AG04450 (cell line): ENCODE measurements around the gene TMEM117. TPM values are rescaled to one million over a fixed set of nuclear protein-coding genes. Genes with fewer than 3 reads are reported as not detected.

ENCODE experiments used
- CTCF ChIA-PET: fragments of 300-600, 350-600 bp; formaldehyde crosslinking; extraction: SDS; loops from one replicate; lab custom pipeline; 2022; ENCODE audit warnings: antibody characterized with exemption, inconsistent platforms; lab: Charles Lee
- POLR2A ChIA-PET: fragments of 350-600 bp; formaldehyde crosslinking; extraction: SDS; loops from one replicate; lab custom pipeline; 2021; ENCODE audit warnings: antibody characterized with exemption, inconsistent platforms; lab: Yijun Ruan, JAX
- DNase-seq: peaks from one replicate; pipeline ENCODE4 v3.0.0-alpha.2; 2011; ENCODE audit warnings: low read depth, low spot score
- H3K27ac ChIP-seq: one replicate; pipeline ENCODE4 v1.5.1; 2012; ENCODE audit warnings: low read depth, low read length, control low read depth
- H3K27me3 ChIP-seq: one replicate; pipeline ENCODE4 v1.6.0; 2012; ENCODE audit warnings: low read length; ENCODE audit not compliant: control insufficient read depth, insufficient read depth
- H3K4me3 ChIP-seq: 2 replicates; pipeline ENCODE4 v1.5.1; 2011; ENCODE audit warnings: mild to moderate bottlenecking, low read depth, low read length, control low read depth
- H3K9me3 ChIP-seq: 2 replicates; pipeline ENCODE4 v1.5.1; 2012; ENCODE audit warnings: low read length; ENCODE audit not compliant: control insufficient read depth, insufficient read depth
- polyA plus RNA-seq: library from polyadenylated mRNA; depleted of rRNA; stranded (reverse); fragments of >200 nt; gene quantifications from 2 replicates; pipeline ENCODE4 v1.2.3, GENCODE V29; 2011
- TF ChIP-seq, protein P1 (sequence below): IDR thresholded peaks from 2 replicates; pipeline ENCODE4 v1.5.1; 2011; ENCODE audit warnings: low read depth, low read length, control low read depth, inconsistent platforms

The TMEM117 gene
- polyA plus RNA-seq, 1 experiment, result 11.3 TPM

GRCh38 chr12:44158746-44159145 is 322.9 kb downstream of the TMEM117 start:
- TF ChIP-seq, protein P1, sequence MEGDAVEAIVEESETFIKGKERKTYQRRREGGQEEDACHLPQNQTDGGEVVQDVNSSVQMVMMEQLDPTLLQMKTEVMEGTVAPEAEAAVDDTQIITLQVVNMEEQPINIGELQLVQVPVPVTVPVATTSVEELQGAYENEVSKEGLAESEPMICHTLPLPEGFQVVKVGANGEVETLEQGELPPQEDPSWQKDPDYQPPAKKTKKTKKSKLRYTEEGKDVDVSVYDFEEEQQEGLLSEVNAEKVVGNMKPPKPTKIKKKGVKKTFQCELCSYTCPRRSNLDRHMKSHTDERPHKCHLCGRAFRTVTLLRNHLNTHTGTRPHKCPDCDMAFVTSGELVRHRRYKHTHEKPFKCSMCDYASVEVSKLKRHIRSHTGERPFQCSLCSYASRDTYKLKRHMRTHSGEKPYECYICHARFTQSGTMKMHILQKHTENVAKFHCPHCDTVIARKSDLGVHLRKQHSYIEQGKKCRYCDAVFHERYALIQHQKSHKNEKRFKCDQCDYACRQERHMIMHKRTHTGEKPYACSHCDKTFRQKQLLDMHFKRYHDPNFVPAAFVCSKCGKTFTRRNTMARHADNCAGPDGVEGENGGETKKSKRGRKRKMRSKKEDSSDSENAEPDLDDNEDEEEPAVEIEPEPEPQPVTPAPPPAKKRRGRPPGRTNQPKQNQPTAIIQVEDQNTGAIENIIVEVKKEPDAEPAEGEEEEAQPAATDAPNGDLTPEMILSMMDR, result no peak
- no peak for DNase-seq
- H3K27me3 ChIP-seq, result no peaks in the 10 kb centered on the region
- no peak overlapping the region for H3K4me3 ChIP-seq
- H3K9me3 ChIP-seq, result no peaks in the 10 kb centered on the region
- CTCF ChIA-PET, result no interaction called here
- POLR2A ChIA-PET, result no interaction called here
- no peak overlapping the region for H3K27ac ChIP-seq

GRCh38 chr12:44159216-44159615 is 323.3 kb downstream of the TMEM117 start:
- CTCF ChIA-PET, result no interaction called here
- Histone ChIP-seq H3K27me3 (no peaks in the 10 kb centered on the region), H3K27ac (no peak overlapping the region), H3K4me3 (no peak overlapping the region), H3K9me3 (no peaks in the 10 kb centered on the region)
- TF ChIP-seq, protein P1, result no peak
- DNase-seq, result no peak
- POLR2A ChIA-PET, result no interaction called here

GRCh38 chr12:44159862-44160261 is 324.0 kb downstream of the TMEM117 start:
- H3K4me3 ChIP-seq, result no peak overlapping the region
- H3K27ac ChIP-seq, result no peak overlapping the region
- TF ChIP-seq, protein P1, result no peak
- no peaks in the 10 kb centered on the region for H3K27me3 ChIP-seq
- POLR2A ChIA-PET, result no interaction called here
- DNase-seq, result no peak
- no peaks in the 10 kb centered on the region for H3K9me3 ChIP-seq
- CTCF ChIA-PET, result no interaction called here

DNA sequence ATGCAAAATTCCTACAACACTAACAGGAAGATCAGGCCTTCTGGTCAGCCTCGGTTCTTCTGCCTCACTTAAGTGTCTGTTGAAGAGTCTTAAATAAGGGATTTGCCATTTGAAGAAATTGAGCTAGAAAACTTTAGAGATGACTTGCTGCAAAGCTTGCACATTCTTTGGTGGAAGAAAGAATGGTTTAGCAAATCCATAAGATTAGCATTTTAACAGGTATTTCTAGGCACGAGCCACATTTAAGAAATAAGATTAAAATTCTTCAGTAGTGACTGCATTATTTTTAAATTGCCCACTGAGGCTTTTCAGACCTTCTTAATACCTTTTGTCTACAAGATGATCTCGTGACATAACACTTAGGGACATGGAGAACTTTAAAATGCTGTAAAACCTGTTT is 327.1 kb downstream of the TMEM117 start:
- POLR2A ChIA-PET, result no interaction called here
- TF ChIP-seq, protein P1, result no peak
- no peak overlapping the region for H3K27ac ChIP-seq

DNA sequence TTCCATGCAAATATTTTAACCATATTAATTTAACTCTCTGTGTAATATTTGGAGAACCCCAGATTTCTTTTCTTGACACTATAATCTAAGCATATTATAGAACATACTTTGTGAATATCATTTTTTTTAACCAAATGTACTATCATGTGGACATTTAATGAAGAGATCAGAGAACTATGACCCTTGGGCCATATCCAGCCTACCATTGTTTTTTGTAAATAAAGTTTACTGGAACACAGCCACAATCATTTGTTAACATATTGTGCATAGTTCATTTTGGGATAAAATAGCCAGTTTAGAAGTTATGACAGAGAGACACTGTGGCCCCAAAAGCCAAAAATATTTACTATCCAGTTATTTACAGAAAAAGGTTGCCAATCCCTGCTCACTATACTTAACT is 338.2 kb downstream of the TMEM117 start:
- TF ChIP-seq, protein P1, result no peak
- POLR2A ChIA-PET, result no interaction called here
- CTCF ChIA-PET, result no interaction called here
- Histone ChIP-seq H3K27ac (no peak overlapping the region), H3K4me3 (no peak overlapping the region), H3K27me3 (no peaks in the 10 kb centered on the region), H3K9me3 (no peaks in the 10 kb centered on the region)
- no peak for DNase-seq

More for the DNA sequence above, 327.1 kb downstream of the TMEM117 start:
- H3K9me3 ChIP-seq, result no peaks in the 10 kb centered on the region
- no peaks in the 10 kb centered on the region for H3K27me3 ChIP-seq
- no peak for DNase-seq
- CTCF ChIA-PET, result no interaction called here
- H3K4me3 ChIP-seq, result no peak overlapping the region
